ENCODE measurements around the gene ECD. TPM values are rescaled to one million over a fixed set of nuclear protein-coding genes. Genes with fewer than 3 reads are reported as not detected.

ECD gene
- total and polyA plus RNA-seq, 10 of the 15 experiments (the other 5 are each of a cell fraction or from before 2014, with no cell fraction given): 27.3 to 61.6 (median 44.0) TPM

DNA sequence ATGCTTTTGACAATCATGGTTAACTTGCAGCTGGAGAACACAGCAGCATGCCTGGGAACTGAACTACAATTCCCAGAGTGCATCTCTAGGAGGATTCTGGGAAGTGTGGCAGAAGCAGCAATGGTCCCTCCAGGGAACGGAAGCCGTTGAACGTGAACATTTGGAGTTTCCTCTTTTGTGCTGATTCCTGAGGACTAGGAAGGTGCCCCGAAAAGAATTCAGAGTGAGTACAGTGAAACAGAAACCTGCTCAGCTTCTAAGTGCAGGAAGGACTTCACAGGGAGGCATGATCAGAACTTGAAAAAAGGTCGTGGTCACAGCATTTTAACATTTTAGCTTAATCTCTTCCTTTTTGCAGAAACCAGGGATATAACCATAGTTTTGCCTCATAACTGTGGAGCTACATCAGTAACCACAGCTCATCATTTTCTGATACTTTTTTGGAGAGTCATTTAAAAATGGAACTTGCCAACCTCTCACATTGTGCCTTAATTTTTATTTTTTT, 57.4 kb downstream of the ECD start, which contains the start of gene NUDT13 (continued):
- TF ChIP-seq, protein P1, sequence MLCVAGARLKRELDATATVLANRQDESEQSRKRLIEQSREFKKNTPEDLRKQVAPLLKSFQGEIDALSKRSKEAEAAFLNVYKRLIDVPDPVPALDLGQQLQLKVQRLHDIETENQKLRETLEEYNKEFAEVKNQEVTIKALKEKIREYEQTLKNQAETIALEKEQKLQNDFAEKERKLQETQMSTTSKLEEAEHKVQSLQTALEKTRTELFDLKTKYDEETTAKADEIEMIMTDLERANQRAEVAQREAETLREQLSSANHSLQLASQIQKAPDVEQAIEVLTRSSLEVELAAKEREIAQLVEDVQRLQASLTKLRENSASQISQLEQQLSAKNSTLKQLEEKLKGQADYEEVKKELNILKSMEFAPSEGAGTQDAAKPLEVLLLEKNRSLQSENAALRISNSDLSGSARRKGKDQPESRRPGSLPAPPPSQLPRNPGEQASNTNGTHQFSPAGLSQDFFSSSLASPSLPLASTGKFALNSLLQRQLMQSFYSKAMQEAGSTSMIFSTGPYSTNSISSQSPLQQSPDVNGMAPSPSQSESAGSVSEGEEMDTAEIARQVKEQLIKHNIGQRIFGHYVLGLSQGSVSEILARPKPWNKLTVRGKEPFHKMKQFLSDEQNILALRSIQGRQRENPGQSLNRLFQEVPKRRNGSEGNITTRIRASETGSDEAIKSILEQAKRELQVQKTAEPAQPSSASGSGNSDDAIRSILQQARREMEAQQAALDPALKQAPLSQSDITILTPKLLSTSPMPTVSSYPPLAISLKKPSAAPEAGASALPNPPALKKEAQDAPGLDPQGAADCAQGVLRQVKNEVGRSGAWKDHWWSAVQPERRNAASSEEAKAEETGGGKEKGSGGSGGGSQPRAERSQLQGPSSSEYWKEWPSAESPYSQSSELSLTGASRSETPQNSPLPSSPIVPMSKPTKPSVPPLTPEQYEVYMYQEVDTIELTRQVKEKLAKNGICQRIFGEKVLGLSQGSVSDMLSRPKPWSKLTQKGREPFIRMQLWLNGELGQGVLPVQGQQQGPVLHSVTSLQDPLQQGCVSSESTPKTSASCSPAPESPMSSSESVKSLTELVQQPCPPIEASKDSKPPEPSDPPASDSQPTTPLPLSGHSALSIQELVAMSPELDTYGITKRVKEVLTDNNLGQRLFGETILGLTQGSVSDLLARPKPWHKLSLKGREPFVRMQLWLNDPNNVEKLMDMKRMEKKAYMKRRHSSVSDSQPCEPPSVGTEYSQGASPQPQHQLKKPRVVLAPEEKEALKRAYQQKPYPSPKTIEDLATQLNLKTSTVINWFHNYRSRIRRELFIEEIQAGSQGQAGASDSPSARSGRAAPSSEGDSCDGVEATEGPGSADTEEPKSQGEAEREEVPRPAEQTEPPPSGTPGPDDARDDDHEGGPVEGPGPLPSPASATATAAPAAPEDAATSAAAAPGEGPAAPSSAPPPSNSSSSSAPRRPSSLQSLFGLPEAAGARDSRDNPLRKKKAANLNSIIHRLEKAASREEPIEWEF (IDR thresholded peaks at IDR 0.05; ENCODE audit: insufficient replicate concordance, low read depth, low read length): no peak
- TF ChIP-seq JUND (IDR thresholded peaks at IDR 0.05; ENCODE audit: low read depth, low read length) (no peak), NR2F1 (conservative IDR thresholded peaks at IDR 0.05) (no peak), HCFC1 (IDR thresholded peaks at IDR 0.05; ENCODE audit: low read length) (peak; percentile 99), ETV6 (conservative IDR thresholded peaks at IDR 0.05 in 1 of 2, IDR thresholded peaks at IDR 0.05 in 1 of 2; ENCODE audit: borderline replicate concordance in 1 of 2, low read depth in 1 of 2) (peak in 1 of 2 experiments; percentile 42; a peak in 1 of 4 replicates), YY1 (IDR thresholded peaks at IDR 0.05; ENCODE audit: low read depth, low read length) (peak; percentile 94), CBX3 (IDR thresholded peaks at IDR 0.05; ENCODE audit: borderline replicate concordance, low read depth) (no peak), CHD2 (IDR thresholded peaks at IDR 0.05; ENCODE audit: borderline replicate concordance, low read depth, low read length) (peak; percentile 72; the same call in 1 of the 2 replicates), POLR2AphosphoS2 (IDR thresholded peaks at IDR 0.05; ENCODE audit: low read depth, low read length) (0 out of 2 replicates have a peak, but pooled peaks have one; percentile 52), SREBF1 (IDR thresholded peaks at IDR 0.05; ENCODE audit: low read length) (peak; percentile 66), RAD51 (IDR thresholded peaks at IDR 0.05) (no peak)
- TF ChIP-seq, protein P2, sequence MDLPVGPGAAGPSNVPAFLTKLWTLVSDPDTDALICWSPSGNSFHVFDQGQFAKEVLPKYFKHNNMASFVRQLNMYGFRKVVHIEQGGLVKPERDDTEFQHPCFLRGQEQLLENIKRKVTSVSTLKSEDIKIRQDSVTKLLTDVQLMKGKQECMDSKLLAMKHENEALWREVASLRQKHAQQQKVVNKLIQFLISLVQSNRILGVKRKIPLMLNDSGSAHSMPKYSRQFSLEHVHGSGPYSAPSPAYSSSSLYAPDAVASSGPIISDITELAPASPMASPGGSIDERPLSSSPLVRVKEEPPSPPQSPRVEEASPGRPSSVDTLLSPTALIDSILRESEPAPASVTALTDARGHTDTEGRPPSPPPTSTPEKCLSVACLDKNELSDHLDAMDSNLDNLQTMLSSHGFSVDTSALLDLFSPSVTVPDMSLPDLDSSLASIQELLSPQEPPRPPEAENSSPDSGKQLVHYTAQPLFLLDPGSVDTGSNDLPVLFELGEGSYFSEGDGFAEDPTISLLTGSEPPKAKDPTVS (IDR thresholded peaks at IDR 0.05; ENCODE audit: low read depth, low read length): no peak
- TF ChIP-seq, protein P3, sequence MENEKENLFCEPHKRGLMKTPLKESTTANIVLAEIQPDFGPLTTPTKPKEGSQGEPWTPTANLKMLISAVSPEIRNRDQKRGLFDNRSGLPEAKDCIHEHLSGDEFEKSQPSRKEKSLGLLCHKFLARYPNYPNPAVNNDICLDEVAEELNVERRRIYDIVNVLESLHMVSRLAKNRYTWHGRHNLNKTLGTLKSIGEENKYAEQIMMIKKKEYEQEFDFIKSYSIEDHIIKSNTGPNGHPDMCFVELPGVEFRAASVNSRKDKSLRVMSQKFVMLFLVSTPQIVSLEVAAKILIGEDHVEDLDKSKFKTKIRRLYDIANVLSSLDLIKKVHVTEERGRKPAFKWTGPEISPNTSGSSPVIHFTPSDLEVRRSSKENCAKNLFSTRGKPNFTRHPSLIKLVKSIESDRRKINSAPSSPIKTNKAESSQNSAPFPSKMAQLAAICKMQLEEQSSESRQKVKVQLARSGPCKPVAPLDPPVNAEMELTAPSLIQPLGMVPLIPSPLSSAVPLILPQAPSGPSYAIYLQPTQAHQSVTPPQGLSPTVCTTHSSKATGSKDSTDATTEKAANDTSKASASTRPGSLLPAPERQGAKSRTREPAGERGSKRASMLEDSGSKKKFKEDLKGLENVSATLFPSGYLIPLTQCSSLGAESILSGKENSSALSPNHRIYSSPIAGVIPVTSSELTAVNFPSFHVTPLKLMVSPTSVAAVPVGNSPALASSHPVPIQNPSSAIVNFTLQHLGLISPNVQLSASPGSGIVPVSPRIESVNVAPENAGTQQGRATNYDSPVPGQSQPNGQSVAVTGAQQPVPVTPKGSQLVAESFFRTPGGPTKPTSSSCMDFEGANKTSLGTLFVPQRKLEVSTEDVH (IDR thresholded peaks at IDR 0.05; ENCODE audit: low read depth, partially characterized antibody): peak; percentile 74
- TF ChIP-seq, protein P4, sequence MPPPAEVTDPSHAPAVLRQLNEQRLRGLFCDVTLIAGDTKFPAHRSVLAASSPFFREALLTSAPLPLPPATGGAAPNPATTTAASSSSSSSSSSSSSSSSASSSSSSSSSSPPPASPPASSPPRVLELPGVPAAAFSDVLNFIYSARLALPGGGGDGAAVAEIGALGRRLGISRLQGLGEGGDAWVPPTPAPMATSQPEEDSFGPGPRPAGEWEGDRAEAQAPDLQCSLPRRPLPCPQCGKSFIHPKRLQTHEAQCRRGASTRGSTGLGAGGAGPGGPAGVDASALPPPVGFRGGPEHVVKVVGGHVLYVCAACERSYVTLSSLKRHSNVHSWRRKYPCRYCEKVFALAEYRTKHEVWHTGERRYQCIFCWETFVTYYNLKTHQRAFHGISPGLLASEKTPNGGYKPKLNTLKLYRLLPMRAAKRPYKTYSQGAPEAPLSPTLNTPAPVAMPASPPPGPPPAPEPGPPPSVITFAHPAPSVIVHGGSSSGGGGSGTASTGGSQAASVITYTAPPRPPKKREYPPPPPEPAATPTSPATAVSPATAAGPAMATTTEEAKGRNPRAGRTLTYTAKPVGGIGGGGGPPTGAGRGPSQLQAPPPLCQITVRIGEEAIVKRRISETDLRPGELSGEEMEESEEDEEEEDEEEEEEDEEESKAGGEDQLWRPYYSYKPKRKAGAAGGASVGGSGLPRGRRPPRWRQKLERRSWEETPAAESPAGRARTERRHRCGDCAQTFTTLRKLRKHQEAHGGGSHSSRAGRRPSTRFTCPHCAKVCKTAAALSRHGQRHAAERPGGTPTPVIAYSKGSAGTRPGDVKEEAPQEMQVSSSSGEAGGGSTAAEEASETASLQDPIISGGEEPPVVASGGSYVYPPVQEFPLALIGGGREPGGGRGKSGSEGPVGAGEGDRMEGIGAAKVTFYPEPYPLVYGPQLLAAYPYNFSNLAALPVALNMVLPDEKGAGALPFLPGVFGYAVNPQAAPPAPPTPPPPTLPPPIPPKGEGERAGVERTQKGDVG (CRISPR knock-in tag; IDR thresholded peaks at IDR 0.05): no peak
- TF ChIP-seq, protein P5, sequence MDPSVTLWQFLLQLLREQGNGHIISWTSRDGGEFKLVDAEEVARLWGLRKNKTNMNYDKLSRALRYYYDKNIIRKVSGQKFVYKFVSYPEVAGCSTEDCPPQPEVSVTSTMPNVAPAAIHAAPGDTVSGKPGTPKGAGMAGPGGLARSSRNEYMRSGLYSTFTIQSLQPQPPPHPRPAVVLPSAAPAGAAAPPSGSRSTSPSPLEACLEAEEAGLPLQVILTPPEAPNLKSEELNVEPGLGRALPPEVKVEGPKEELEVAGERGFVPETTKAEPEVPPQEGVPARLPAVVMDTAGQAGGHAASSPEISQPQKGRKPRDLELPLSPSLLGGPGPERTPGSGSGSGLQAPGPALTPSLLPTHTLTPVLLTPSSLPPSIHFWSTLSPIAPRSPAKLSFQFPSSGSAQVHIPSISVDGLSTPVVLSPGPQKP (IDR thresholded peaks at IDR 0.05; ENCODE audit: low read depth, low read length): peak; percentile 65
